ENCODE data around the gene SPATS2L. TPM values are rescaled to one million over a fixed set of nuclear protein-coding genes. Genes with fewer than 3 reads are reported as not detected.

Gene SPATS2L
- total and polyA plus RNA-seq, 8 donors: 81.2 to 96.7 (median 91.2) TPM

- Histone ChIP-seq H3K36me3 (no peaks in the 10 kb centered on the region), H3K9me3 (no peaks in the 10 kb centered on the region), H3K27me3 (no peaks in the 10 kb centered on the region), H3K27ac (no peak overlapping the region), H3K4me1 (peaks cover 0 to under 1% of the 10 kb centered on the region in 2 donors), H3K4me3 (no peak overlapping the region)
- intact Hi-C loops (cut with DNase I): no loop called here
- ATAC-seq: no peak
- TF ChIP-seq CTCF (IDR thresholded peaks at IDR 0.05): no peak
- DNase-seq: no peak
Measured at GRCh38 chr2:200356857-200357384, 50.4 kb downstream of the SPATS2L start.

- Histone ChIP-seq H3K4me3 (no peak overlapping the region), H3K36me3 (no peaks in the 10 kb centered on the region), H3K27me3 (no peaks in the 10 kb centered on the region), H3K27ac (no peak overlapping the region), H3K9me3 (no peaks in the 10 kb centered on the region), H3K4me1 (no peaks in the 10 kb centered on the region)
- intact Hi-C loops (cut with DNase I): no loop called here
- ATAC-seq (no peak), DNase-seq (no peak)
- TF ChIP-seq CTCF (IDR thresholded peaks at IDR 0.05): no peak
Measured at GRCh38 chr2:200357845-200358244, 51.4 kb downstream of the SPATS2L start.

GRCh38 chr2:200359552-200359951, 53.1 kb downstream of the SPATS2L start:
- ATAC-seq: no peak
- TF ChIP-seq CTCF (IDR thresholded peaks at IDR 0.05): no peak

GRCh38 chr2:200360364-200360763, 53.9 kb downstream of the SPATS2L start:
- no peak overlapping the region for H3K4me3 ChIP-seq

More at GRCh38 chr2:200359552-200359951, 53.1 kb downstream of the SPATS2L start:
- no peaks in the 10 kb centered on the region for H3K9me3 ChIP-seq
- H3K27ac ChIP-seq: no peak overlapping the region
- H3K4me3 ChIP-seq: no peak overlapping the region
- H3K4me1 ChIP-seq: no peaks in the 10 kb centered on the region
- intact Hi-C loops (cut with DNase I): no loop called here
- H3K36me3 ChIP-seq: no peaks in the 10 kb centered on the region
- no peaks in the 10 kb centered on the region for H3K27me3 ChIP-seq
- DNase-seq: no peak

More at GRCh38 chr2:200360364-200360763, 53.9 kb downstream of the SPATS2L start:
- Histone ChIP-seq H3K27ac (no peak overlapping the region), H3K36me3 (no peaks in the 10 kb centered on the region), H3K4me1 (no peaks in the 10 kb centered on the region), H3K9me3 (no peaks in the 10 kb centered on the region), H3K27me3 (no peaks in the 10 kb centered on the region)
- intact Hi-C loops (cut with DNase I): no loop called here
- no peak for TF ChIP-seq CTCF (IDR thresholded peaks at IDR 0.05)
- ATAC-seq (no peak), DNase-seq (no peak)
